ENCODE measurements around the gene SEPHS2. TPM values are rescaled to one million over a fixed set of nuclear protein-coding genes. Genes with fewer than 3 reads are reported as not detected.

Gene SEPHS2
- total RNA-seq, 1 experiment from 2014 or later = 8.4 TPM

- Histone ChIP-seq H3K27ac (ENCODE audit: low read length) (no peak within 1 kb of the TSS), H3K9me3 (ENCODE audit: low read length) (no peaks in the 10 kb centered on the region), H3K9me2 (replicated peaks; ENCODE audit: low read length) (no peaks in the 10 kb centered on the region), H3K4me1 (ENCODE audit: insufficient read depth, low read length) (no peaks in the 10 kb centered on the region), H3F3A (ENCODE audit: low read length, unreplicated experiment) (no peaks in the 10 kb centered on the region), H3K4me2 (ENCODE audit: low read length) (no peak within 1 kb of the TSS), H3K36me3 (ENCODE audit: low read depth, low read length) (no peaks in the 10 kb centered on the region), H3K79me2 (ENCODE audit: low read length) (no peaks in the 10 kb centered on the region), H3K27me3 (ENCODE audit: low read length) (no peaks in the 10 kb centered on the region), H3K9ac (ENCODE audit: low read length) (no peak within 1 kb of the TSS), H2AFZ (ENCODE audit: low read length) (no peak within 1 kb of the TSS), H3K4me3 (ENCODE audit: low read length) (no peak within 1 kb of the TSS), H4K20me1 (ENCODE audit: low read length) (no peaks in the 10 kb centered on the region)
- TF ChIP-seq CTCF (conservative IDR thresholded peaks at IDR 0.05; ENCODE audit: low read depth, low read length) = no peak
- no peak for TF ChIP-seq EZH2 (IDR thresholded peaks at IDR 0.05; ENCODE audit: low read length, unreplicated experiment)
- TF ChIP-seq EZH2phosphoT487 (IDR thresholded peaks at IDR 0.05; ENCODE audit: borderline replicate concordance, low read length) = no peak
- no TSS peak for BruUV-seq (replicated peaks)
- ATAC-seq (no peak), DNase-seq (no peak)
- POLR2A ChIA-PET (ENCODE audit: unreplicated experiment) = no interaction called here
- intact Hi-C loops (cut with micrococcal nuclease) = no loop called here
- CTCF ChIA-PET = no interaction called here
Measured at GRCh38 chr16:30472328-30472942, 26.8 kb upstream of the SEPHS2 start, which contains the start of gene ITGAL. TSS of gene ITGAL (plus strand) at chr16:30472742. CDS start at chr16:30472838, 96 bp downstream.

GRCh38 chr16:30470632-30470995, 24.9 kb upstream of the SEPHS2 start:
- no peak overlapping the region for H3K27ac ChIP-seq (ENCODE audit: low read length)
- H3K9me2 ChIP-seq (replicated peaks; ENCODE audit: low read length) = no peaks in the 10 kb centered on the region
- H3K4me3 ChIP-seq (ENCODE audit: low read length) = no peak overlapping the region
- no peaks in the 10 kb centered on the region for H3K9me3 ChIP-seq (ENCODE audit: low read length)
- no peaks in the 10 kb centered on the region for H3K4me1 ChIP-seq (ENCODE audit: insufficient read depth, low read length)
- no peak overlapping the region for H3K9ac ChIP-seq (ENCODE audit: low read length)
- TF ChIP-seq EZH2phosphoT487 (IDR thresholded peaks at IDR 0.05; ENCODE audit: borderline replicate concordance, low read length) = no peak
- TF ChIP-seq EZH2 (IDR thresholded peaks at IDR 0.05; ENCODE audit: low read length, unreplicated experiment) = no peak
- TF ChIP-seq CTCF (conservative IDR thresholded peaks at IDR 0.05; ENCODE audit: low read depth, low read length) = no peak
- H3K27me3 ChIP-seq (ENCODE audit: low read length) = no peaks in the 10 kb centered on the region
- H4K20me1 ChIP-seq (ENCODE audit: low read length) = no peaks in the 10 kb centered on the region
- no TSS peak for BruUV-seq (replicated peaks)
- ChIA-PET CTCF (no interaction called here), POLR2A (ENCODE audit: unreplicated experiment) (no interaction called here)
- no peak for DNase-seq
- H3K79me2 ChIP-seq (ENCODE audit: low read length) = no peaks in the 10 kb centered on the region
- H2AFZ ChIP-seq (ENCODE audit: low read length) = no peak overlapping the region
- intact Hi-C loops (cut with micrococcal nuclease) = no loop called here
- no peak for ATAC-seq
- no peaks in the 10 kb centered on the region for H3K36me3 ChIP-seq (ENCODE audit: low read depth, low read length)
- no peak overlapping the region for H3K4me2 ChIP-seq (ENCODE audit: low read length)
- H3F3A ChIP-seq (ENCODE audit: low read length, unreplicated experiment) = no peaks in the 10 kb centered on the region

GRCh38 chr16:30470170-30470512, 24.5 kb upstream of the SEPHS2 start:
- Histone ChIP-seq H3K27ac (ENCODE audit: low read length) (no peak overlapping the region), H3K4me1 (ENCODE audit: insufficient read depth, low read length) (no peaks in the 10 kb centered on the region), H3F3A (ENCODE audit: low read length, unreplicated experiment) (no peaks in the 10 kb centered on the region), H3K4me3 (ENCODE audit: low read length) (no peak overlapping the region), H4K20me1 (ENCODE audit: low read length) (no peaks in the 10 kb centered on the region), H3K79me2 (ENCODE audit: low read length) (no peaks in the 10 kb centered on the region), H3K4me2 (ENCODE audit: low read length) (no peak overlapping the region), H3K36me3 (ENCODE audit: low read depth, low read length) (no peaks in the 10 kb centered on the region), H3K9me3 (ENCODE audit: low read length) (no peaks in the 10 kb centered on the region), H3K9ac (ENCODE audit: low read length) (no peak overlapping the region), H3K9me2 (replicated peaks; ENCODE audit: low read length) (no peaks in the 10 kb centered on the region), H3K27me3 (ENCODE audit: low read length) (no peaks in the 10 kb centered on the region), H2AFZ (ENCODE audit: low read length) (no peak overlapping the region)
- no peak for TF ChIP-seq CTCF (conservative IDR thresholded peaks at IDR 0.05; ENCODE audit: low read depth, low read length)
- TF ChIP-seq EZH2phosphoT487 (IDR thresholded peaks at IDR 0.05; ENCODE audit: borderline replicate concordance, low read length) = no peak
- TF ChIP-seq EZH2 (IDR thresholded peaks at IDR 0.05; ENCODE audit: low read length, unreplicated experiment) = no peak
- DNase-seq = no peak
- ChIA-PET POLR2A (ENCODE audit: unreplicated experiment) (no interaction called here), CTCF (no interaction called here)
- ATAC-seq = no peak
- BruUV-seq (replicated peaks) = no TSS peak
- intact Hi-C loops (cut with micrococcal nuclease) = no loop called here
